GM13977 (cell line): Measurements from ENCODE around the gene CNTFR.
"Not testable (repeated sequence)": the region's sequence is repeated elsewhere in the genome, so short reads cannot be mapped to it uniquely, and the experiment has no call there.

Experiments used
- DNase-seq: peaks from one replicate; pipeline ENCODE4 v3.0.0; 2012; ENCODE audit warnings: low spot score
- in situ Hi-C: fragments of 300-500 bp; cut with MboI; formaldehyde crosslinking; loops from one replicate; pipeline ENCODE4 v1.12.0; 2022; ENCODE audit warnings: low sequenced_read_pairs, low pct_unique_long_range_greater_than_20kb, mixed read lengths, inconsistent platforms; ENCODE audit not compliant: unreplicated experiment
- TF ChIP-seq, protein P1 (sequence below): IDR thresholded peaks from 2 replicates; pipeline ENCODE4 v1.5.1; 2012; ENCODE audit warnings: mild to moderate bottlenecking, control low read depth; ENCODE audit not compliant: insufficient read depth; ENCODE audit errors: extremely low read depth, missing control alignments

CNTFR gene

DNA sequence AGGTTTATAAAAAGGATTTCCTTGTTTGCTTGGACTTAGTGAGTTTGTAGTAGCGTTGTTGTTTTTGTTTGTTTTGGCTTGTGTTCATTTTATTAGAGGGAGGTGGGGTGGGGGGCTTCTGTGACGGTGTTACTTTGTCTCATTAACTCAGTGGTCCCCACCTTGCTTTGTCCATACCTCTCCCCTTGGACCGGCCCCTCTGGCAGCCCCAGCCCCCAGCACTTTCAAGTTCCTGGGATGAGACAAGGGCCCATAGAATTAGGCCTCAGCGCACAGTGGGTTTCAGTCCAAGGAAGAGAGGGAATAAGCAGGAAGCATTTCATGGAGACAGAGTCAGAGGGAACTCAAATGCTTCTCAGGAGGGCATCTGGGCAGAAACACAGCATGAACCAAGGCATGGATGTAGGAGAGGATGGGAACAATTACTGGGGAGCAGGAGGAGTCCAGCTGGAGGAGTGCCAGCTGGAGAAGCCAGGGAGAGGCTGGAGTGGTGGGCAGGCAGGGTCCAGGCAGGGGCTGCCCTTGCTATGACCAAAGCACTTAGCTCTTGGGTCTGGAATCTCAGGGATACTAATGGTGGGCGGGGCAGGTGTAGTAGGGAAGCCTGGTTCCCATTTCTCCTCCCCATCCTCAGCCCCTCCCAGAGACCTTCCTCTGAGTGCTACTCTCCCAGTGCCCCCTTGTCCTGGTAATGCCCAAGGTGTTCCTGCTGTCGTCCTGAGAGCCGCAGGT, 43.3 kb downstream of the CNTFR start:
- no peak for DNase-seq
- in situ Hi-C loops, result no loop called here
- TF ChIP-seq, protein P1, sequence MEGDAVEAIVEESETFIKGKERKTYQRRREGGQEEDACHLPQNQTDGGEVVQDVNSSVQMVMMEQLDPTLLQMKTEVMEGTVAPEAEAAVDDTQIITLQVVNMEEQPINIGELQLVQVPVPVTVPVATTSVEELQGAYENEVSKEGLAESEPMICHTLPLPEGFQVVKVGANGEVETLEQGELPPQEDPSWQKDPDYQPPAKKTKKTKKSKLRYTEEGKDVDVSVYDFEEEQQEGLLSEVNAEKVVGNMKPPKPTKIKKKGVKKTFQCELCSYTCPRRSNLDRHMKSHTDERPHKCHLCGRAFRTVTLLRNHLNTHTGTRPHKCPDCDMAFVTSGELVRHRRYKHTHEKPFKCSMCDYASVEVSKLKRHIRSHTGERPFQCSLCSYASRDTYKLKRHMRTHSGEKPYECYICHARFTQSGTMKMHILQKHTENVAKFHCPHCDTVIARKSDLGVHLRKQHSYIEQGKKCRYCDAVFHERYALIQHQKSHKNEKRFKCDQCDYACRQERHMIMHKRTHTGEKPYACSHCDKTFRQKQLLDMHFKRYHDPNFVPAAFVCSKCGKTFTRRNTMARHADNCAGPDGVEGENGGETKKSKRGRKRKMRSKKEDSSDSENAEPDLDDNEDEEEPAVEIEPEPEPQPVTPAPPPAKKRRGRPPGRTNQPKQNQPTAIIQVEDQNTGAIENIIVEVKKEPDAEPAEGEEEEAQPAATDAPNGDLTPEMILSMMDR, result no peak

DNA sequence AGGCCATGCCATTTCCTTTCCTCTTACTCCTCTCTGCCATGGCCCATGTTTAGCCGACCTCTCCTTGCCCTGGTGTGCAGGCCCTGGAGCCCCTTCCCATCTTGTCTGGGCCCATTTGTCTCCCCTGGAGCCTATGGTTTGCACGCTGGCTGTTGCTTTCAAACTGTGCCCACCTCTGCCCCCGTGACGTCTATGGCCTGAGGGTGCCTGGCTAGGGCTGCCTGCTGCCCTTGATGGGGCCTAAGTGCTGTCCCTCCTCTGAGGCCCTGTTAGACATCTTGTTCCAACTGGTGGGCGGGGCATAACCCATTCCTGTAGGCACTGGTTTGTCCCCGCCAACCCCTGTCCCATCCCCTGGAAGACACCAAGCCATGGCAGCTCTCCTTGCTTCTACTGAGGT, 44.0 kb downstream of the CNTFR start:
- no peak for DNase-seq
- TF ChIP-seq, protein P1, result no peak
- in situ Hi-C loops, result no loop called here

DNA sequence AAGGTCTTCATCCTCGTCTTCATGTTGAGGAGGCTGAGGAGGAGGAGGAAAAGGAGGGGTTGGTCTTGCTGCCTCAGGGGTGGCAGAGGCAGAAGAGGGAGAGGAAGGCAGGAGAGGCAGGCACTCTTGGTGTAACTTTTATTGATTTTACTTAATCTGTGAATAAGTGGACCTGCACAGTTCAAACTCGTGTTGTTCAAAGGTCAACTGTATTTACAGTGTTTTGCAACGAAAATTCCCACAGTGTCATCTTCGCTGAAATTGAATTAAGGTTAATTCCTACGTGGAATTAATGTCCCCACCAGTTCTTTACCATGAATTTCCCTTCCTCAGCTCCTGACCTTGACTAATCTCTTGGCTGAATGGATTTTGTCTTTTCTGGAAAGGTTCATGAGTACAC, 45.5 kb downstream of the CNTFR start:
- in situ Hi-C loops, result no loop called here
- TF ChIP-seq, protein P1, result no peak
- no peak for DNase-seq

DNA sequence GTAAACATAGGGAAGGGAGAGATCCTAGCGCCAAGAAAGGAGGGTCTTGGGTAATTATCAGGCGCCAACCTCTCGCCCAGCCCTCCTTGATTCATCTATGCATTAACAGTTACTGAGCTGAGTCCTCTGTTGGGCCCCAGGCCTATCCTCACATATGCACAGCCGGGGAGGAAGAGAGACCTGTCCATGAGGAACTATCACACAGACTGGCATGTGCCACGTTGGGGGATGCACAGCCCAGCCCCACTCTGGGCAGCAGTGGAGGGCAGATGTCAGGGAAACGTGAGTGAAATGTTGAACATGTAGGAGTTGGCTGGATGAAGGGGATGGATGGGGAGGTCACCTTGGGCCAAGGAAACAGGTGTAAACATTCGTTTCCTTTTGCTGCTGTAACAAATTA, 48.0 kb downstream of the CNTFR start:
- in situ Hi-C loops, result no loop called here
- no peak for DNase-seq

DNA sequence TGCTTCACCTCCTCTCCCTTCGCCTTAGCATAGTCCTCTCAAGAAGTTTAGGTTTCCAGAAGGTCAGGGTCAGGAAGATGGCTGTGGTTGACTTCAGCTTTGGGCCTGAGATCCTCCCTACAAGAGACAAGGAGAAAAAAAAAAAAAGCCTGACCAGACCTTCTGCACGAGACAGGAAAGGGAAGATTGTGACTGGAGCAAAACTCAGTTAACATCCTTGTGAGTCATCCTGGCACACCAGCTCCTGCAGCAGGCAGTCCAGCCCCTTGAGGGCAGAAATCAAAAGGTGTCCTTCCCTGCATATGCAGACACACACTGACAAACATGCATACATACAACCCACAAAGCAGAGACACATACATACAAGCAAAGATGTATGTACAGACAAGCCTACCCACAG, 48.7 kb downstream of the CNTFR start:
- TF ChIP-seq, protein P1, result no peak
- in situ Hi-C loops, result no loop called here
- DNase-seq, result no peak

More for the DNA sequence above, 48.0 kb downstream of the CNTFR start:
- TF ChIP-seq, protein P1, result no peak

DNA sequence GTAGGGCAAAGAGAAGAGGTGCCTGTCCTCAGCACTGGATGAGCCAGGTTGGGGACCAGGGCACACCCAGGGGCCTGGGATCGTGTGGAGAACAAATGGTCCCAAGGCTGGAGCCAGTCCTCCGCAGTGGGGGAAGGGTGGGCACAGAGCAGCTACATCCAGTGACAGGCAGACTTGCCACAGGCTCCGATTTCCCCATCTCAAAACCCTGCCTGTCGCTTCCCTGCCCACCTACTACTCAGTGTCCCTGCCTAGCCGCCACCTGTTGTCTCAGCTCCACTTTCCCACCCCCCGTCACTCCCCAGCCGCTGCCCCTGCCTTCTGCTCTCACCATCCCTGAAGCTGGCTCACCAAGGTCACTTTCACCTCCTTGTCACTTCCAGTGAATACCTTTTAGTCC, 52.8 kb downstream of the CNTFR start:
- no peak for DNase-seq
- TF ChIP-seq, protein P1, result no peak
- in situ Hi-C loops, result no loop called here

DNA sequence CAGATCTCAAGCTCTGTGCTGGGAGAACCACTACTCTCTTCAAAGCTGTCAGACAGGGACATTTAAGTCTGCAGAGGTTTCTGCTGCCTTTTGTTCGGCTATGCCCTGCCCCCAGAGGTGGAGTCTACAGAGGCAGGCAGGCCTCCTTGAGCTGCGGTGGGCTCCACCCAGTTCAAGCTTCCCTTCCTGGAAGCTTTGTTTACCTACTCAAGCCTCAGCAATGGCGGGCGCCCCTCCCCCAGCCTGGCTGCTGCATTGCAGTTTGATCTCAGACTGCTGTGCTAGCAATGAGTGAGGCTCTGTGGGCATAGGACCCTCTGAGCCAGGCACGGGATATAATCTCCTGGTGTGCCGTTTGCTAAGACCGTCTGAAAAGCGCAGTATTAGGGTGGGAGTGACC, 57.5 kb downstream of the CNTFR start:
- DNase-seq, in situ Hi-C loops: not testable (repeated sequence)
